Osteocyte (in vitro differentiated cells): ENCODE results near the gene RPS19BP1. TPM values are rescaled to one million over a fixed set of nuclear protein-coding genes. Genes with fewer than 3 reads are reported as not detected.

Experiments used
- DNase-seq: peaks from one replicate; pipeline ENCODE4 v3.0.0; 2021; ENCODE audit warnings: mixed read lengths; ENCODE audit not compliant: unreplicated experiment; ENCODE audit errors: extremely low spot score
- H3K27ac Mint-ChIP-seq: one replicate; pipeline ENCODE4 v1.8.0; 2021; ENCODE audit warnings: mild to moderate bottlenecking, mixed read lengths; ENCODE audit not compliant: unreplicated experiment
- H3K27me3 Mint-ChIP-seq: one replicate; pipeline ENCODE4 v1.8.0; 2021; ENCODE audit warnings: mixed read lengths; ENCODE audit not compliant: unreplicated experiment
- H3K36me3 Mint-ChIP-seq: one replicate; pipeline ENCODE4 v1.8.0; 2021; ENCODE audit warnings: mixed read lengths; ENCODE audit not compliant: unreplicated experiment
- H3K4me1 Mint-ChIP-seq: one replicate; pipeline ENCODE4 v1.8.0; 2021; ENCODE audit warnings: mixed read lengths; ENCODE audit not compliant: unreplicated experiment
- H3K4me3 Mint-ChIP-seq: one replicate; pipeline ENCODE4 v1.8.0; 2021; ENCODE audit warnings: mild to moderate bottlenecking, moderate library complexity, mixed read lengths; ENCODE audit not compliant: unreplicated experiment
- H3K9me3 Mint-ChIP-seq: one replicate; pipeline ENCODE4 v1.8.0; 2021; ENCODE audit warnings: mixed read lengths; ENCODE audit not compliant: unreplicated experiment
- long read RNA-seq: library from polyadenylated mRNA; unstranded; transcript quantifications from one replicate; pipeline ENCODE4 v2.0.0, GENCODE V29; 2021
- total RNA-seq: library from RNA; stranded (reverse); gene quantifications from 2 replicates; pipeline ENCODE4 v1.2.1, GENCODE V29; 2021
- TF ChIP-seq, protein P1 (sequence below): fragments of 200-600 bp; sonication (generic); IDR thresholded peaks from 2 replicates; pipeline ENCODE4 v1.5.0; 2021; ENCODE audit warnings: antibody characterized with exemption, mild to moderate bottlenecking, moderate library complexity

RPS19BP1 gene, protein sequence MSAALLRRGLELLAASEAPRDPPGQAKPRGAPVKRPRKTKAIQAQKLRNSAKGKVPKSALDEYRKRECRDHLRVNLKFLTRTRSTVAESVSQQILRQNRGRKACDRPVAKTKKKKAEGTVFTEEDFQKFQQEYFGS
- total RNA-seq, result 51.1 and 53.1 TPM in 2 replicates
- long read RNA-seq, transcript RPS19BP1-201 (4 exons, 927 nt), result major isoform, 24 of 27 reads
- long read RNA-seq, partial matches to known transcripts, result 0 of 27 reads
- long read RNA-seq, other reads (novel, unspliced or antisense), result 0 of 27 reads

DNA sequence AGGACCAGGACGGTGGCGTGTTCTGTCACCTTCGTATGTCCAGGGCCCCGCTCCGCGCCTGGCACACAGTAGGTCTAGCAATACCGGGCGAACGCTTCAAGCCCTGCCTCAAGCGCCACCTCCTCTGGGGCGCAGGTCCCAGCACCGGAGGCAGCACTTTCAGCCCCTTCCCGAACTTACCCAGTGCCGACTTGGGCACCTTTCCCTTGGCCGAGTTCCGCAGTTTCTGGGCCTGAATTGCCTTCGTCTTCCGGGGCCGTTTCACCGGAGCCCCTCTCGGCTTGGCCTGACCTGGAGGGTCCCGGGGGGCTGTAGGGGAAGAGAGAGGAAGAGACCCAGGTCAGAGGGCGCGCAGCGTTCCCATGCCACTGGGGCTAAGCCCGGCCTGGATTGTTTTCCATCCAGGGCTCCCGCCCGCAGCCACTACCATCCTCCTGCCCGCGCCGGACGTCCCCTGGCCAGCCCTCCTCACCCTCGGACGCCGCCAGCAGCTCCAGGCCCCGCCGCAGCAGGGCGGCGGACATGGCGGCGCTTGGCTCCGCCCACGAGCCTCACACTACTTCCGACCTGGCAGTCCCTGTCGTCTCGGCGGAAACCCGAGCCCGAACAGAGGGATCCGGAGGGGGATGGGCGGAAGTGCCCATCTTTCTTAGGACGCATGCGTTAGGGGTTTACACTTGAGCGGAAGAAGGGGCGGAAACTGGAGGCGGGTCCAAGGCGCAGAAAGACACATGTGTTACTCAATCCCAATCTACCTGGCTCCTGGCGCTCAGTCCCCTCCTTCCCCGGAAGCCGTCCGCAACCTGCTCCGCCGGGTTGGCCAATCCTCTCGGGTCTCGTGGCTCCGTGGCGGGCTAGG is at the start of gene RPS19BP1:
Gene RPS19BP1, minus strand, starts transcription at position 534 of the 859 bp plus-strand sequence. Its CDS starts 10 bp downstream, at position 524.
- peak within 1 kb of the TSS; percentile 93 for H3K4me3 Mint-ChIP-seq
- peak; percentile 99 for DNase-seq
- H3K27me3 Mint-ChIP-seq, result no peaks in the 10 kb centered on the region
- H3K27ac Mint-ChIP-seq, result peak within 1 kb of the TSS; percentile 92
- TF ChIP-seq, protein P1, sequence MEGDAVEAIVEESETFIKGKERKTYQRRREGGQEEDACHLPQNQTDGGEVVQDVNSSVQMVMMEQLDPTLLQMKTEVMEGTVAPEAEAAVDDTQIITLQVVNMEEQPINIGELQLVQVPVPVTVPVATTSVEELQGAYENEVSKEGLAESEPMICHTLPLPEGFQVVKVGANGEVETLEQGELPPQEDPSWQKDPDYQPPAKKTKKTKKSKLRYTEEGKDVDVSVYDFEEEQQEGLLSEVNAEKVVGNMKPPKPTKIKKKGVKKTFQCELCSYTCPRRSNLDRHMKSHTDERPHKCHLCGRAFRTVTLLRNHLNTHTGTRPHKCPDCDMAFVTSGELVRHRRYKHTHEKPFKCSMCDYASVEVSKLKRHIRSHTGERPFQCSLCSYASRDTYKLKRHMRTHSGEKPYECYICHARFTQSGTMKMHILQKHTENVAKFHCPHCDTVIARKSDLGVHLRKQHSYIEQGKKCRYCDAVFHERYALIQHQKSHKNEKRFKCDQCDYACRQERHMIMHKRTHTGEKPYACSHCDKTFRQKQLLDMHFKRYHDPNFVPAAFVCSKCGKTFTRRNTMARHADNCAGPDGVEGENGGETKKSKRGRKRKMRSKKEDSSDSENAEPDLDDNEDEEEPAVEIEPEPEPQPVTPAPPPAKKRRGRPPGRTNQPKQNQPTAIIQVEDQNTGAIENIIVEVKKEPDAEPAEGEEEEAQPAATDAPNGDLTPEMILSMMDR, result no peak
- H3K4me1 Mint-ChIP-seq, result peaks cover 51% of the 10 kb centered on the region
- peaks cover 6% of the 10 kb centered on the region for H3K36me3 Mint-ChIP-seq
- H3K9me3 Mint-ChIP-seq, result no peaks in the 10 kb centered on the region

- peaks cover 10% of the 10 kb centered on the region for H3K9me3 Mint-ChIP-seq
- H3K27me3 Mint-ChIP-seq, result peaks cover 22% of the 10 kb centered on the region
- H3K4me1 Mint-ChIP-seq, result peaks cover 7% of the 10 kb centered on the region
- TF ChIP-seq, protein P1, result no peak
- H3K4me3 Mint-ChIP-seq, result no peak overlapping the region
- no peak for DNase-seq
- no peaks in the 10 kb centered on the region for H3K36me3 Mint-ChIP-seq
- no peak overlapping the region for H3K27ac Mint-ChIP-seq
Measured at GRCh38 chr22:39581303-39581702, 48.8 kb upstream of the RPS19BP1 start.

GRCh38 chr22:39580795-39581194 is 48.2 kb upstream of the RPS19BP1 start:
- peaks cover 10% of the 10 kb centered on the region for H3K9me3 Mint-ChIP-seq
- peaks cover 22% of the 10 kb centered on the region for H3K27me3 Mint-ChIP-seq
- H3K4me3 Mint-ChIP-seq, result no peak overlapping the region
- H3K27ac Mint-ChIP-seq, result no peak overlapping the region
- DNase-seq, result no peak
- peaks cover 7% of the 10 kb centered on the region for H3K4me1 Mint-ChIP-seq
- TF ChIP-seq, protein P1, result no peak
- H3K36me3 Mint-ChIP-seq, result no peaks in the 10 kb centered on the region

- Mint-ChIP-seq H3K27ac (no peak overlapping the region), H3K9me3 (peaks cover 10% of the 10 kb centered on the region), H3K36me3 (no peaks in the 10 kb centered on the region), H3K4me1 (peaks cover 9% of the 10 kb centered on the region), H3K27me3 (peaks cover 22% of the 10 kb centered on the region), H3K4me3 (no peak overlapping the region)
- TF ChIP-seq, protein P1, result no peak
- DNase-seq, result no peak
Measured at GRCh38 chr22:39580006-39580441, 47.5 kb upstream of the RPS19BP1 start.

DNA sequence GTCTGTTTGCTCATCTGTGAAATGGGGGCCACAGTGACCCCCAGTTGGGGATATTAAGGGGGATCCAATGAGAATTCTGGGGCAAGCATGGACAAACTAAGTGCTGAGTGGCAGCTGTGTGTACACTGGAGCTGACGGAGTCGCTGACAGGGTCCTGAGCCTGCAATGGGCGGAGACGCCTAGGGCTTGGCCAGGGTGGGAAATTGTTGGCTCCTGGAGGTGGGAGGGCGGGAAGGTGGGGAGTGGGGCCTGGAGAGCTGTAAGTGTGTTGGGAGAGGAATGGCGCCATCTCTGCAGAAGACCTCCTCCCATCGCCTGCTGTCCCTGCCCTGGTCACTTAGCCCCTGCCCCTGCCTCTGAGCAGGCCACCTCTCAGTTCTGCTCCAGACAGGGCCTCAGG is 45.4 kb upstream of the RPS19BP1 start:
- Mint-ChIP-seq H3K4me3 (no peak overlapping the region), H3K36me3 (no peaks in the 10 kb centered on the region), H3K27ac (no peak overlapping the region), H3K9me3 (peaks cover 2% of the 10 kb centered on the region), H3K4me1 (peaks cover 16% of the 10 kb centered on the region), H3K27me3 (peaks cover 9% of the 10 kb centered on the region)
- no peak for DNase-seq
- TF ChIP-seq, protein P1, result no peak
